Hepatocyte (in vitro differentiated cells): ENCODE measurements around the gene DYSF. TPM values are rescaled to one million over a fixed set of nuclear protein-coding genes. Genes with fewer than 3 reads are reported as not detected.

Experiments
- DNase-seq: peaks from one replicate; pipeline ENCODE4 v3.0.0-alpha.2; 2016; ENCODE audit warnings: low spot score
- H2AFZ ChIP-seq: fragments of 200-600 bp; sonication (generic); 2 replicates; pipeline ENCODE4 v1.6.0; 2016; ENCODE audit warnings: antibody characterized with exemption, mild to moderate bottlenecking
- H3K27ac ChIP-seq: fragments of 200-600 bp; sonication (generic); 2 replicates; pipeline ENCODE4 v1.5.1; 2016; ENCODE audit warnings: mild to moderate bottlenecking
- H3K27me3 ChIP-seq: fragments of 200-600 bp; sonication (generic); 2 replicates; pipeline ENCODE4 v1.6.1; 2016
- H3K36me3 ChIP-seq: fragments of 200-600 bp; sonication (generic); replicated peaks from 2 replicates; pipeline ENCODE4 v1.5.1; 2016; ENCODE audit warnings: low read depth; ENCODE audit not compliant: insufficient read depth
- H3K4me1 ChIP-seq: fragments of 200-600 bp; sonication (generic); 2 replicates; pipeline ENCODE4 v1.5.1; 2016; ENCODE audit warnings: mild to moderate bottlenecking, moderate library complexity; ENCODE audit not compliant: insufficient read depth
- H3K4me2 ChIP-seq: fragments of 200-600 bp; sonication (generic); 2 replicates; pipeline ENCODE4 v1.6.0; 2016
- H3K4me3 ChIP-seq: fragments of 200-600 bp; sonication (generic); 2 replicates; pipeline ENCODE4 v1.5.1; 2016; ENCODE audit warnings: mild to moderate bottlenecking
- H3K79me2 ChIP-seq: fragments of 200-600 bp; sonication (generic); 2 replicates; pipeline ENCODE4 v1.6.0; 2017; ENCODE audit warnings: mild to moderate bottlenecking
- H3K9me2 ChIP-seq: fragments of 200-600 bp; sonication (generic); replicated peaks from 2 replicates; pipeline ENCODE4 v1.6.0; 2017; ENCODE audit warnings: mild to moderate bottlenecking; ENCODE audit not compliant: insufficient read depth
- H3K9me3 ChIP-seq: fragments of 200-600 bp; sonication (generic); 2 replicates; pipeline ENCODE4 v1.5.1; 2016; ENCODE audit warnings: low read depth, mild to moderate bottlenecking
- H4K20me1 ChIP-seq: fragments of 200-600 bp; sonication (generic); 2 replicates; pipeline ENCODE4 v1.6.0; 2016; ENCODE audit warnings: mild to moderate bottlenecking; ENCODE audit not compliant: insufficient read depth, poor library complexity, severe bottlenecking
- EZH2 ChIP-seq: fragments of 200-600 bp; sonication (generic); IDR thresholded peaks from 2 replicates; pipeline ENCODE4 v1.6.1; 2016; ENCODE audit warnings: antibody characterized with exemption, mild to moderate bottlenecking, borderline replicate concordance
- EZH2phosphoT487 ChIP-seq: fragments of 200-600 bp; sonication (generic); IDR thresholded peaks from one replicate; pipeline ENCODE4 v1.6.1; 2018; ENCODE audit warnings: antibody characterized with exemption, mild to moderate bottlenecking, low read depth, moderate library complexity; ENCODE audit not compliant: unreplicated experiment, severe bottlenecking
- WGBS: methylation state at CpG from one replicate; pipeline ENCODE4 v1.1.6; 2016; ENCODE audit warnings: low lambda C conversion rate; ENCODE audit errors: missing lambda C conversion rate; 5-methylcytosine and 5-hydroxymethylcytosine counted together
- polyA plus RNA-seq: library from polyadenylated mRNA; unstranded; fragments of >200 nt; fragmentation: Nextera tagmentation; extraction: Ambion mirVana; gene quantifications from 2 replicates; pipeline ENCODE4 v1.2.1, GENCODE V29; 2016
- total RNA-seq: library from RNA; depleted of rRNA; stranded (reverse); fragments of >200 nt; gene quantifications from 2 replicates; pipeline ENCODE4 v1.2.3, GENCODE V29; 2014
- TF ChIP-seq, protein P1 (sequence below): fragments of 200-600 bp; sonication (generic); IDR thresholded peaks from 2 replicates; pipeline ENCODE4 v1.5.1; 2016; ENCODE audit warnings: antibody characterized with exemption, mild to moderate bottlenecking; ENCODE audit not compliant: poor library complexity

Gene DYSF
- total and polyA plus RNA-seq, 2 experiments from 2014 or later: 0.25 to 0.90 TPM

DNA sequence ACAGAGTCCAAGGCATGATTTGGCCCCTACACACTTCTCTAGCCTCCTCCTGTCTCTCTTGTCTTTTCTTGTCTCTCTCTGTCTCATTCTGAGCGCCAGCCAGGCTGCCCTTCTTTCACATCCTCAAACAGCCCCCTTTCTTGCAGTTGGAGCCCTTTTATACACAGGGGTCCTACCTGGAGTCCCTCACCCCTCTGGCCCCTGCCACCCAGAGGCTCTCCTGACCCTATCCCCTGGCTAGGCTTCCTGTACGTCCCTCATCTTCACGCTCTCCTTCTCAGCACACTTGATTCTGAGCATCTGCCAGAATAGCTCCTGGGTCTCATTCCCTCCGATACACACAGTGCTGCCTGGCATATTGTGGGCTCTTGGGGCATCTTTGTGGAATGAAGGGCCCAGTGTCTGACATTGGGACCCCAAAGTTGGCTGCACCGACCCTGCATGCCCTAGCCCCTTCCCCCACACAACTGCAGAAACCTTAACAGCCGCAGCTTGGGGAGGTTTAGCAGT lies 261.9 kb downstream of the DYSF start:
- Histone ChIP-seq H3K27ac (no peak overlapping the region), H3K9me3 (no peaks in the 10 kb centered on the region), H4K20me1 (no peaks in the 10 kb centered on the region), H3K79me2 (no peaks in the 10 kb centered on the region), H3K36me3 (no peaks in the 10 kb centered on the region), H3K4me3 (no peak overlapping the region), H3K9me2 (no peaks in the 10 kb centered on the region), H3K27me3 (no peaks in the 10 kb centered on the region), H3K4me2 (no peak overlapping the region), H2AFZ (no peak overlapping the region), H3K4me1 (no peaks in the 10 kb centered on the region)
- TF ChIP-seq EZH2phosphoT487 (no peak), EZH2 (no peak)
- TF ChIP-seq, protein P1, sequence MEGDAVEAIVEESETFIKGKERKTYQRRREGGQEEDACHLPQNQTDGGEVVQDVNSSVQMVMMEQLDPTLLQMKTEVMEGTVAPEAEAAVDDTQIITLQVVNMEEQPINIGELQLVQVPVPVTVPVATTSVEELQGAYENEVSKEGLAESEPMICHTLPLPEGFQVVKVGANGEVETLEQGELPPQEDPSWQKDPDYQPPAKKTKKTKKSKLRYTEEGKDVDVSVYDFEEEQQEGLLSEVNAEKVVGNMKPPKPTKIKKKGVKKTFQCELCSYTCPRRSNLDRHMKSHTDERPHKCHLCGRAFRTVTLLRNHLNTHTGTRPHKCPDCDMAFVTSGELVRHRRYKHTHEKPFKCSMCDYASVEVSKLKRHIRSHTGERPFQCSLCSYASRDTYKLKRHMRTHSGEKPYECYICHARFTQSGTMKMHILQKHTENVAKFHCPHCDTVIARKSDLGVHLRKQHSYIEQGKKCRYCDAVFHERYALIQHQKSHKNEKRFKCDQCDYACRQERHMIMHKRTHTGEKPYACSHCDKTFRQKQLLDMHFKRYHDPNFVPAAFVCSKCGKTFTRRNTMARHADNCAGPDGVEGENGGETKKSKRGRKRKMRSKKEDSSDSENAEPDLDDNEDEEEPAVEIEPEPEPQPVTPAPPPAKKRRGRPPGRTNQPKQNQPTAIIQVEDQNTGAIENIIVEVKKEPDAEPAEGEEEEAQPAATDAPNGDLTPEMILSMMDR: no peak
- WGBS: 94% methylated on average over 6 of the region's 6 CpGs
- no peak for DNase-seq

DNA sequence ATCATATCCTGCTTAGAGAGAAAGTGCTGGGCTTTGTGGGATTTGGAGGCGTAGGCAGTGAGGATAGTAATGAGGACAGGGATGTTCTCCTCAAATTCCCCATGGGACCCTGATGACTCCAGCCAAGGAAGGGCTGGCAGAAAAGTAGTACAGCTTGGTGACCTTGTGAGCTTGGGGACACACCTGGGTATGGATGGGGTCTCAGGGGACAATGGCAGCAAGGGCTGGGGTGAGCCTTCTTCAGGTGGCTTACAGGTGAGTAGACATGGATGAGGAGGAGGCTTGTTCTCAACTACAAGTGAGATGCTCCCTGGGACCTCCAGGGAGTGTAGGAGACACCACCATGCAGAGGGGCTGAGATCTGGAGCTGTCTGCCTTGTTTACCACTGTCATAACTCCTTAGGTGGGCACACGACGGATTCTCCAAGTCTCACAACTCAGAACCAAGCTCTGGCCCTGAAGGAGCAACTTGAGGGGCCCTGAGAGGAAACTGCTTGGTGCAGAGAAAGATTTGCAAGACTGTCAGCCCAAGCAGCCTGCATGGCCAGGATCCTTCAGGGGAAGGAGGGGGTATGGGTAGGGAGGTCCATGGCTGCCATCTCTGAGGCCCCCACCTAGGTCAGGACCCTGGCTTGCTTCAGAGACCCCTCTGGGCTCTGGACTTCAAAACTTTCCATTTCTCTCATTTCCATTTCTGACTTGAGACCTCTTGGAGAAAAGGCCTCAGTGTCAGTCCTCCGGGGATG lies 262.8 kb downstream of the DYSF start:
- 89% methylated on average over 4 of the region's 4 CpGs for WGBS
- no peak overlapping the region for H3K4me2 ChIP-seq

DNA sequence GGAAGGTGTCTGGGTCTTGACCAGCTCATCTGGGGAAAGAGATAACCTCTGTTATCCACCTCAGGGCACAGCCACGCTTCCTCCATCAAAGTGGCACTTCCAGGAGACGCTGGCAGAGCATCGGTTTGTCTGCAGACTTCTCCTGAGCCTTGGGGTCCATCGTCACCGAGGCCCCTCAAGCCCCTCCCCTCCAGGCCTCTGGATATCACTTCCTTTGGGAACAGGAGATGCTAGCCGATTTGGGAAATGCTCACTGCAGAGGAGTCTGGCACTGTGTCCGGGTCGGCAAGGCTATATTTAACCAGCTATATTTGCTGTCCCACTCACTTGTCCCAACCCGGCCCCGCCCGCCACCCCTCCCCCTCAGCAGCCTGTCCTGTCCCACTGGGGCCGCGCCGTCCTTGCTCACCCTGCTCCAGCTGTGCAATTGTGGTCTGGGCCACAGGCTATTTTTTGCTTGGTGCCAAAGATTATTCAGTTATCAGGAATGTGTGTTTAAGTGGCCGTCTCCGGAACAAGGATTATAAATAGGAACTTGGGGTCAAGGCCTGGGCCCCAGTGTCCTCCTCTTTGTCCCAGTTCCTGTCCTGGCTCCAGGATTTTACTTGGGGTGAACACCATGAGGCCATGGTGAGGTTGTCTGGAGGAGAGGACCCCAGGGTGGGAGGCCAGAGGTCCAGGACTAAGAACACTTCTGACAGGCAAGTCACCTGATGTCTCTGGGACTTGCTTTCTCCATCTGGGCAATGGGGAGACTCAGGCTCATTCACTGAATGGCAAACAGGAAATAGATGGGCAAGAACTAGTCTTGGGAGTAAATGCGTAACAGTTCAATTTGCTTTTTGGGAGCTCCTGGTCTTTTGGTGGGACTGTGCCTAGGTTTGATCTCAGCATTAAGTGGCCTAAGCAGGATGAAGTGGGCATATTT lies 263.6 kb downstream of the DYSF start:
- H3K4me2 ChIP-seq: no peak overlapping the region

More for the DNA sequence above, 262.8 kb downstream of the DYSF start:
- Histone ChIP-seq H2AFZ (no peak overlapping the region), H3K4me1 (no peaks in the 10 kb centered on the region), H3K9me2 (no peaks in the 10 kb centered on the region), H3K9me3 (no peaks in the 10 kb centered on the region), H3K79me2 (no peaks in the 10 kb centered on the region), H4K20me1 (no peaks in the 10 kb centered on the region), H3K4me3 (no peak overlapping the region), H3K27ac (no peak overlapping the region), H3K36me3 (no peaks in the 10 kb centered on the region), H3K27me3 (no peaks in the 10 kb centered on the region)
- no peak for TF ChIP-seq EZH2
- TF ChIP-seq EZH2phosphoT487: no peak
- TF ChIP-seq, protein P1: no peak
- DNase-seq: no peak

More for the DNA sequence above, 263.6 kb downstream of the DYSF start:
- no peaks in the 10 kb centered on the region for H3K27me3 ChIP-seq
- H3K9me2 ChIP-seq: no peaks in the 10 kb centered on the region
- H2AFZ ChIP-seq: no peak overlapping the region
- H3K36me3 ChIP-seq: no peaks in the 10 kb centered on the region
- WGBS: 75% methylated on average over 13 of the region's 17 CpGs
- H3K27ac ChIP-seq: no peak overlapping the region
- TF ChIP-seq, protein P1: no peak
- TF ChIP-seq EZH2phosphoT487: no peak
- no peak for TF ChIP-seq EZH2
- no peak overlapping the region for H3K4me3 ChIP-seq
- H3K4me1 ChIP-seq: no peaks in the 10 kb centered on the region
- DNase-seq: no peak
- H4K20me1 ChIP-seq: no peaks in the 10 kb centered on the region
- no peaks in the 10 kb centered on the region for H3K79me2 ChIP-seq
- H3K9me3 ChIP-seq: no peaks in the 10 kb centered on the region
